GM21360 (cell line): ENCODE measurements around the gene ENDOU.

Source experiments
- ATAC-seq: cut with Tn5 transposase; IDR thresholded peaks from one replicate; pipeline ENCODE4 v1.9.1; 2021; ENCODE audit warnings: mild to moderate bottlenecking, moderate library complexity; ENCODE audit not compliant: unreplicated experiment

Gene ENDOU

GRCh38 chr12:47757840-47758583 lies 32.7 kb upstream of the ENDOU start:
- no peak for ATAC-seq

DNA sequence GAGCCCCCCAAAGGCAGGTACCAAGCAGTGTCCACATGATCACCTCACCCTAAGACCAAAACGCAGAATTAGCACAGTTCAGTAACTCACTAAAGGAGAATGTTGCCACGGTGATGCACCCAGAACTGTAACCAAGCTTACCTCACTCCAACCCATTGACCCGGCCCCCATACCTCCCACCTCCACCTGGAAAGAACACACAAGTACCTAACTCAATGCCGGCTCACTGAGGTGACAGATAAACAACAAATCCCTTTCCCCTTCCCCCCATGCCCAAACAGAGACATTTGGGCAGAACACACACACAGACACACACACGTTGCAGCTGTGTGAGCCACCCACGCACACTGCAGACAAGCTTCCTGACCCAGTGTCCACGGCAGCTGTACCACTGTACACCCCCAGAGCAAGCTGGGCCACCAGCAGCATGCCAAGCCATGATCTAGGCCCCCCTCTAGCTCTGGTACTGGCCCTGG lies 32.1 kb upstream of the ENDOU start:
- no peak for ATAC-seq

DNA sequence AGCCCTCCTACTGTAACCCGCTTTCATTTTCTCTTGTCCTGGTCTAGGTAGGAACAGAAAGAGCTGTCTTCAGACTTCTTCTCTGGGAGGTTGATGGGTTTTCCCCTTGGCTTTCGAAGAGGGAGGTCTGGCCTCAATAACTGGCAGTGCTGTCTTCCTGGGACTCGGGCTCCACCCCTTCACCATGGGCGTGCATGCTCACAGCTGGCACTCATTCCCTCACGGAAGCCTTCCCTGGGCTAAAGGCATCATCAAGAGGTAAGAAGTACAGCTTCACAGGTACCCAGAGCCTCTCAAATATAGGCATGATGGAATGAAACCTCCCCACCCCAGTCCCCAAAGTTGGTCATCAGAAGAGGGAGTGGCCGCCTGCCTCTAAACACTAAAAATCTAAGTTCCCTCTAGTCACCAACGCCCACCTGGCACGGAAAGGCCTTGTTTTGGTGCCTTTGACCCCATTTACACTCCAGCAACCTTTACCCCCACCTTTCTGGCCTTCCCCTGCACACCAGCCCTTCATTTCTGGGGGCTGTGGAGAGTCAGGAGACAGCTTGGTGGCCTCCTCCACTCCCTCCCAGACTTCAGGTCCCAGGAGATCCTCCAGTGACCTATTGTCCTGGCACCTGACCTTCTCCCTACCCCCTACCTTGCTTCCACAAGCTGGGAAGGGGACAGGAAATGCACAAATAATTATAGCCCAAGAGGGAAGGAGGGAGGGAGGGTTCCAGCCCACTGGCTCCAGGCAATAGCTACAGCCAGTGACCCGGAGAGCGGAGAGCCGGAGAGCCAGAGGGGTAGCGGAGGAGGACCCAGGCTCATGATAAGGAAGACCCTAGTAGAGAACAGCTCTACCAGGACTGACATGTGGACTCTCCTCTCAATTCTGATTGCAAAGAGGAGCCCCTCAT lies 30.6 kb upstream of the ENDOU start:
- peak; percentile 67 for ATAC-seq

DNA sequence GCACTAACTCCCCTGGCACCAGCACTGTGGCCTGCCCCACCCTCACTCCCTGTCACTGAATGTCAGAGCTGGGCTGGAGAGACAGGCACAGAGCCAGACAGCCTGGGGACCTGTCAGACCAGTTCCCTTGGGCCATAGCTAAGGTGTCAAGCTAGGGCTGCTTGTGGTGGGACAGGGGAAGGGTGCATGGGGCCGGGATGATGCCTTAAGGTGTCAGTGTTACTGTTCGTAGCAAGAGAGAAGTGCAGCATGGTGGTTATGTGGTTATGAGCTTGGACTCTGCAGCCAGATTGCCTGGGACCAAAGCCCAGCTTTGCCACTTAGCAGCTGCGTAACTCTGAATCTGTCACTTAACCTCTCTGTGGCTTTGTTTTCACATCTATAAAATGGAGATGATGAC lies 29.6 kb upstream of the ENDOU start:
- ATAC-seq, result peak; percentile 0

DNA sequence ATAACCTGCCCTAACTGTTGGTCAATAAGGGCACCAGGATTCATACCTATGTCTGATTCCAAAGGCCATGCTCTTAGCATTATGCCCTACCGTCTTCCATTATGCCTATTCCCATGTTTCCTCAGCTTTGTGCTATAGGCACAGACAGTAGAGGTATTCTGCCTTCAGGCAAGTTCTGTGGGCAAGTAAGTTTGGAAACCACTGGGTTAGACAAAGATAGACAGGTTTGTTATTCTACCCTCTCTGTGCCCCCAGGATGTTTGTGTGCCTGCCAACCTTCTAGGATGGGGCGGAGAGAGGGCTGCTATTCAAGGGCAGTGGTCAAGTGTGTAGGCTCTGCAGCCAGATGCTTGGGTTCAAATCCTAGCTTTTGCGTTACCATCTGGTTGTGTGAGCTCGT lies 28.8 kb upstream of the ENDOU start:
- ATAC-seq, result no peak

DNA sequence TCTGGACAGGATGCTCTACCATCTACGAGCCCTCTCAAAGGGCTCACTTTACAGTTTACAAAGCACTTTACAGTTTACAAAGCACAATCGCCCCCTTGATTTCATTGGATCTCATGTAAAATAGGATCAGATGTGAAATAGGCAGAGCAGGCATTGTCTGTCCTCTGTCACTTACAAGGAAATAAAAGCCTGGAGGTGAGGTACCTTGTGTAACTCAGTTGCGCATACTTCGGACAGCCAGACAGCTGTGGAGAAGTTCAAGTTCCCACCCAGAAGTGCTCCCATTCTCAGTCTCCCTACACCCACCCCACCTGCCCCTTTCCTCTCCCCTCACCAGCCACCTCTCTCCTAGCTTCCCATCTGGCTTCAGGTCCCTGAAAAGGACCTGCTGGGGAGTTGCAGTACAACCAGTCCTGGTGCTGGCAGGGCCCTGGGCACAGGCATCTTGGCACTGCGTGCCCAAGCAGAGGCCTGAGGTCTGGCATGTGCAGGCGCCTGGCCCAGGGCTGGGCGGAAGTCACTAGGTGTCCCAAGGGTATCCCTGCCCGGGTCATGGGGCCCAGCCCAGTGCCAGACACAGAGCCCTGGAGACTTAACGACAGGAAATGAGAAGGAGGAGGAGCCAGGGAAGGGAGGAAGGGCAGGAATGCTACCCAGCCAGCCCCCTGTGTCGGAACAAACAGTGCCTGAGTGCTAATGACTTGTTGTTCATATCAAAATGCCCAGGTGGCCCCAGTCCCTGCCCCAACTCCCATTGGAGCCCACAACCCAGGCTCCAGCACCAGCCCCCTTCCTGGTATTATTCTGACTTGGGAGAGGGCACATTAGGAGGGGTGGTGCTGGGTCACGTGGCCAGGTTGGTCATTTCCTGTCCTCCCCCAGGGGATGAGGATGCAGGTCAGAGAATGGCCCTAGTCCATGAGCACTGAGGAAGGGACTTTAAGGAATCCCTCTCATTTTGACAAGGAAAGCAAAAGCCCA lies 28.0 kb upstream of the ENDOU start:
- no peak for ATAC-seq

DNA sequence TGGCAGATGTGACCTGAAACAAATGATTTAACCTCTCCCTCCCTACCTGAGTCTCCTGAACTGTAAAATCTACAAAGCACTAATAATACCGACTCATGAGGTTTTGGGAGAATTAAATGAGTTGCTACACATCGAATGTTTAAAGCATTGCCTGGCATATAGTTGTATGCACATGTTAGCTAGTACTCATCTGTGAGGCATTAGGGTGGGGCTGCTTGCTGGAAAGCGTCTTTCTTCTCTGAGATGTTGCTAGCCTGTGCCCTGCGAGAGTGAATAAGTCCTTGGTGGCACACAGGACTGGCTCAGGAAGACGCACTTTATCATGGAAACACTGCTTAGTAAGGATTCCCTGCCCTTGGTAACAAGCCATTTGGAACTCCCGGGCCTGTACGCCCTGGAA lies 27.3 kb upstream of the ENDOU start:
- no peak for ATAC-seq

DNA sequence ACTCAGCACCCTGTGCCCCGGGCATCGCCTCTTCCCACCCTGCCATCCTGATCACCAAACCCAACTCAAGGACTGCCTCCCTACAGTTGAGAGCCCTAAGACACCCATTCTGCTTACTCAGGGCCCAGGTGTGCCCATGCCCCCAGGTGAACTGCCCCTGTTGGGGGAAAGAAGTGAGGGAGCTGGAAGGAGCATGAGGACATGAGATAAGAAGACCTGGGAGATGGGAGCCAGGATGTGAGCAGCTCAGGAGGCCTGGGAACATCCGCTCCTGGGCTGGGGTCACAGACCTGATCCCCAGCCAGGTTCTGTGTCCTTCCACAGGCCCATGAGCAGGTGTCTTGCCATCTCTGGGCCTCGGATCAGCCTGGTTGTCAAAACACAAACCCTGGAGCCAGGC lies 26.8 kb upstream of the ENDOU start:
- no peak for ATAC-seq

GRCh38 chr12:47751561-47751960 lies 26.3 kb upstream of the ENDOU start:
- ATAC-seq, result no peak

GRCh38 chr12:47750916-47751470 lies 25.7 kb upstream of the ENDOU start:
- ATAC-seq, result no peak

GRCh38 chr12:47750229-47750798 lies 25.0 kb upstream of the ENDOU start:
- no peak for ATAC-seq

- no peak for ATAC-seq
Measured at GRCh38 chr12:47748899-47749298, 23.6 kb upstream of the ENDOU start.

GRCh38 chr12:47748507-47748828 lies 23.2 kb upstream of the ENDOU start:
- no peak for ATAC-seq

DNA sequence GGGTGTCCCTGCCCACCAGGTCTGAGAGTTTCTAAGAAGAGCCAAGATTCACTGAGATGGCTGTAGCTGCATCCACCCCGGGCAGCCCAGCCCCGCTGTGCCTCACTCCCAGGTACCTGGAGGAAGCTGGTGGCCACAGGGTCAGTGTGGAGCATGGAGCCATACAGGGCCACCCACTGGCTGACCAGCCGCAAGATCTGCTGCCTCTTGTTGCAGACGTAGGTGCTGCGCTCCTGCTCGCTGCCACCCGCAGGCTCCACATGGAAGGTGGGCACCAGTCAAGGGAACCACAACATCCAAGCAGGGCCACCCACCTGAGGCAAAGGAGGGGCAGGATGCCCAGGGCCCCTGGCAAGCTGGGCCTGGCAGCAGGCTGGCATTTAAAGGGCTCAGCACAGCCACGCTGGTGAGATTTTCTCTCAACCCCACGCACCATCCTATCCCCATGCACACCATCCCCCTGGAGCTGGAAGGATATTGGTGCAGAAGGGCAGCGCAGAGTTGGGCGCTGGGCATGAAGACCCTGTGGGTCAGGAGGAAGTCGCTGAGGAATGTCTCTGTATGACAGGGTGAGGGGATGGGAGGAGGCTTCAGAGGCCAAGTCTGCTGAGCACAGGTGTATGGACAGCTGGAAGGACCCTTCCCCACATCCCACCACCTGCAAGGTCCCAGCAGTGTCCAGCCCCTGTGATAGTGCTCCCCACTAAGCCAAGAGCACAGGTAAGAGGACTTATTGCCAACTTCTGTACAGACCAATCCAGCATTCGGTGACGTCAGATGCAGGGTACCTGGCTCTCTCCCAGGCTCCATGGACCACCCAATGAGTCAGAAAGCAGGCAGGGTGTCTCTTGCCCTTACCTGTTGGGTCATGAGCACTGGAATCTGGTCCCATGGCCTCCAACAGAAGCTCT lies 22.6 kb upstream of the ENDOU start:
- no peak for ATAC-seq

GRCh38 chr12:47747126-47747525 lies 21.8 kb upstream of the ENDOU start:
- ATAC-seq, result no peak

GRCh38 chr12:47746523-47746922 lies 21.2 kb upstream of the ENDOU start:
- ATAC-seq, result no peak

GRCh38 chr12:47746073-47746472 lies 20.8 kb upstream of the ENDOU start:
- ATAC-seq, result no peak

GRCh38 chr12:47745485-47746041 lies 20.3 kb upstream of the ENDOU start:
- no peak for ATAC-seq
